LoVo (cell line): ENCODE measurements around the gene RNF11.
"Not testable (repeated sequence)": the region's sequence is repeated elsewhere in the genome, so short reads cannot be mapped to it uniquely, and the experiment has no call there.

Experiments used
- DNase-seq: peaks from one replicate; pipeline ENCODE4 v3.0.0-alpha.2; 2016; ENCODE audit warnings: low spot score

The RNF11 gene

GRCh38 chr1:51228471-51228870 is 7.6 kb upstream of the RNF11 start:
- not testable (repeated sequence) for DNase-seq

GRCh38 chr1:51230501-51231078 is 5.5 kb upstream of the RNF11 start:
- DNase-seq = no peak

GRCh38 chr1:51231120-51231519 is 5.0 kb upstream of the RNF11 start:
- DNase-seq = no peak

- no peak for DNase-seq
Measured at GRCh38 chr1:51231896-51232295, 4.2 kb upstream of the RNF11 start.

GRCh38 chr1:51234236-51234635 is 1.8 kb upstream of the RNF11 start:
- DNase-seq = not testable (repeated sequence)

GRCh38 chr1:51234721-51235425 is 1.2 kb upstream of the RNF11 start:
- DNase-seq = peak; percentile 80

GRCh38 chr1:51236531-51237350 is 668 bp downstream of the RNF11 start:
- DNase-seq = peak; percentile 18

GRCh38 chr1:51237351-51238033 is 1.4 kb downstream of the RNF11 start:
- DNase-seq = peak; percentile 19

GRCh38 chr1:51238034-51238403 is 1.9 kb downstream of the RNF11 start:
- DNase-seq = no peak

GRCh38 chr1:51240084-51240483 is 4.0 kb downstream of the RNF11 start:
- DNase-seq = no peak

GRCh38 chr1:51241119-51241518 is 5.0 kb downstream of the RNF11 start:
- no peak for DNase-seq

GRCh38 chr1:51242546-51242945 is 6.5 kb downstream of the RNF11 start:
- no peak for DNase-seq

GRCh38 chr1:51247022-51247421 is 10.9 kb downstream of the RNF11 start:
- DNase-seq = no peak

GRCh38 chr1:51247499-51247898 is 11.4 kb downstream of the RNF11 start:
- DNase-seq = no peak

- DNase-seq = no peak
Measured at GRCh38 chr1:51249445-51249844, 13.4 kb downstream of the RNF11 start.

- DNase-seq = not testable (repeated sequence)
Measured at GRCh38 chr1:51250729-51251128, 14.7 kb downstream of the RNF11 start.

- not testable (repeated sequence) for DNase-seq
Measured at GRCh38 chr1:51251165-51251564, 15.1 kb downstream of the RNF11 start.

- no peak for DNase-seq
Measured at GRCh38 chr1:51252366-51252765, 16.3 kb downstream of the RNF11 start.

GRCh38 chr1:51253691-51254090 is 17.6 kb downstream of the RNF11 start:
- no peak for DNase-seq

GRCh38 chr1:51255331-51255730 is 19.3 kb downstream of the RNF11 start:
- DNase-seq = no peak

GRCh38 chr1:51263147-51263877 is 27.2 kb downstream of the RNF11 start:
- DNase-seq = no peak

GRCh38 chr1:51264451-51264850 is 28.4 kb downstream of the RNF11 start:
- DNase-seq = peak; percentile 27
